ENCODE data around the gene ZSCAN23. TPM values are rescaled to one million over a fixed set of nuclear protein-coding genes. Genes with fewer than 3 reads are reported as not detected.
"Not testable (repeated sequence)": the region's sequence is repeated elsewhere in the genome, so short reads cannot be mapped to it uniquely, and the experiment has no call there.

ZSCAN23 gene
- total RNA-seq, 4 donors from 2014 or later, result 0.55 to 17.1 (median 2.5) TPM; not detected in 1

GRCh38 chr6:28462401-28462800, 19.1 kb upstream of the ZSCAN23 start:
- Histone ChIP-seq H3K9me3 (no peaks in the 10 kb centered on the region), H3K27ac (no peak overlapping the region), H3K4me3 (no peak overlapping the region), H3K4me1 (no peaks in the 10 kb centered on the region), H3K36me3 (no peaks in the 10 kb centered on the region), H3K27me3 (peaks cover 60% of the 10 kb centered on the region)
- intact Hi-C loops (cut with DNase I; ENCODE audit: low total_unique reads) (no loop called here), in situ Hi-C loops (cut with MboI; ENCODE audit: low pct_ligation_motif_present in 1 of 4, low pct_unique_long_range_greater_than_20kb in 1 of 4, low sequenced_read_pairs in 3 of 4) (no loop called here)
- WGBS, 2 donors (ENCODE audit: low coverage in 1 of 2), result 53% methylated on average over 2 of the region's 2 CpGs; no CpG with 5 or more reads in 1 of the 2 donors
- DNase-seq, result no peak
- TF ChIP-seq POLR2A (IDR thresholded peaks at IDR 0.05) (no peak), CTCF (IDR thresholded peaks at IDR 0.05) (no peak), EP300 (IDR thresholded peaks at IDR 0.05; ENCODE audit: low read depth) (no peak), POLR2AphosphoS5 (IDR thresholded peaks at IDR 0.05) (no peak)

- peaks cover 57% of the 10 kb centered on the region for H3K27me3 ChIP-seq
- H3K4me3 ChIP-seq, result no peak overlapping the region
- no peaks in the 10 kb centered on the region for H3K9me3 ChIP-seq
- no peaks in the 10 kb centered on the region for H3K36me3 ChIP-seq
- H3K4me1 ChIP-seq, result no peaks in the 10 kb centered on the region
- intact Hi-C loops (cut with DNase I; ENCODE audit: low total_unique reads) (no loop called here), in situ Hi-C loops (cut with MboI; ENCODE audit: low pct_ligation_motif_present in 1 of 4, low pct_unique_long_range_greater_than_20kb in 1 of 4, low sequenced_read_pairs in 3 of 4) (no loop called here)
- DNase-seq, result no peak
- no peak for TF ChIP-seq POLR2A (IDR thresholded peaks at IDR 0.05)
- TF ChIP-seq EP300 (IDR thresholded peaks at IDR 0.05; ENCODE audit: low read depth), result no peak
- TF ChIP-seq POLR2AphosphoS5 (IDR thresholded peaks at IDR 0.05), result no peak
- TF ChIP-seq CTCF (IDR thresholded peaks at IDR 0.05), result no peak
- H3K27ac ChIP-seq, result no peak overlapping the region
- 55 to 69% methylated on average over 1 of the region's 1 CpG for whole genome bisulfite sequencing, 2 donors (ENCODE audit: low coverage in 1 of 2)
These were observed 15.3 kb upstream of the ZSCAN23 start for GRCh38 chr6:28458568-28458967.

- Histone ChIP-seq H3K36me3 (no peaks in the 10 kb centered on the region), H3K9me3 (no peaks in the 10 kb centered on the region), H3K4me3 (no peak overlapping the region), H3K4me1 (no peaks in the 10 kb centered on the region), H3K27me3 (peaks cover 78% of the 10 kb centered on the region), H3K27ac (no peak overlapping the region)
- in situ Hi-C loops (cut with MboI; ENCODE audit: low pct_ligation_motif_present in 1 of 4, low pct_unique_long_range_greater_than_20kb in 1 of 4, low sequenced_read_pairs in 3 of 4), result no loop called here
- 96 to 100% methylated on average over 1 of the region's 1 CpG for WGBS, 2 donors (ENCODE audit: low coverage in 1 of 2)
- no peak for TF ChIP-seq POLR2A (IDR thresholded peaks at IDR 0.05)
- no peak for TF ChIP-seq EP300 (IDR thresholded peaks at IDR 0.05; ENCODE audit: low read depth)
- TF ChIP-seq CTCF (IDR thresholded peaks at IDR 0.05), result no peak
- no peak for TF ChIP-seq POLR2AphosphoS5 (IDR thresholded peaks at IDR 0.05)
- intact Hi-C loops (cut with DNase I; ENCODE audit: low total_unique reads), result no loop called here
- no peak for DNase-seq
These were observed 5.8 kb upstream of the ZSCAN23 start for GRCh38 chr6:28449056-28449455.

- H3K9me3 ChIP-seq; H3K27ac ChIP-seq; intact Hi-C loops (cut with DNase I; ENCODE audit: low total_unique reads); DNase-seq; H3K36me3 ChIP-seq; H3K4me1 ChIP-seq; H3K4me3 ChIP-seq; in situ Hi-C loops (cut with MboI; ENCODE audit: low pct_ligation_motif_present in 1 of 4, low pct_unique_long_range_greater_than_20kb in 1 of 4, low sequenced_read_pairs in 3 of 4): not testable (repeated sequence)
- peaks cover 64% of the 10 kb centered on the region for H3K27me3 ChIP-seq
These were observed 4.2 kb upstream of the ZSCAN23 start for GRCh38 chr6:28447512-28447906.

- TF ChIP-seq CTCF (IDR thresholded peaks at IDR 0.05) (no peak), POLR2A (IDR thresholded peaks at IDR 0.05) (no peak), EP300 (IDR thresholded peaks at IDR 0.05; ENCODE audit: low read depth) (no peak), POLR2AphosphoS5 (IDR thresholded peaks at IDR 0.05) (no peak)
- Histone ChIP-seq H3K36me3 (no peaks in the 10 kb centered on the region), H3K27me3 (peaks cover 60% of the 10 kb centered on the region), H3K4me3 (peak overlapping the region in 2 of 4 donors; percentile 19 to 27), H3K4me1 (peaks cover 0 to 6% (median 3%) of the 10 kb centered on the region in 4 donors), H3K27ac (no peak overlapping the region), H3K9me3 (no peaks in the 10 kb centered on the region)
- WGBS, 2 donors (ENCODE audit: low coverage in 1 of 2), result 9 to 14% methylated on average over 9 to 20 of the region's 36 CpGs
- no peak for DNase-seq
- in situ Hi-C loops (cut with MboI; ENCODE audit: low pct_ligation_motif_present in 1 of 4, low pct_unique_long_range_greater_than_20kb in 1 of 4, low sequenced_read_pairs in 3 of 4), result no loop called here
- intact Hi-C loops (cut with DNase I; ENCODE audit: low total_unique reads), result no loop called here
These were observed 3.7 kb upstream of the ZSCAN23 start for GRCh38 chr6:28446818-28447511.

- H3K4me3 ChIP-seq; intact Hi-C loops (cut with DNase I; ENCODE audit: low total_unique reads); DNase-seq; in situ Hi-C loops (cut with MboI; ENCODE audit: low pct_ligation_motif_present in 1 of 4, low pct_unique_long_range_greater_than_20kb in 1 of 4, low sequenced_read_pairs in 3 of 4); H3K36me3 ChIP-seq; H3K4me1 ChIP-seq; H3K9me3 ChIP-seq; H3K27ac ChIP-seq: not testable (repeated sequence)
- H3K27me3 ChIP-seq, result peaks cover 50% of the 10 kb centered on the region
- 81 to 90% methylated on average over 2 to 3 of the region's 3 CpGs for WGBS, 2 donors (ENCODE audit: low coverage in 1 of 2)
These were observed 1.5 kb upstream of the ZSCAN23 start for GRCh38 chr6:28444759-28445158.

All from transverse colon (tissue), 4 donors.